Endothelial cell of umbilical vein (primary cell): ENCODE data around the gene PPP3CA. TPM values are rescaled to one million over a fixed set of nuclear protein-coding genes. Genes with fewer than 3 reads are reported as not detected.

Experiments used
- BruUV-seq: library from RNA; stranded (reverse); fragments of 400-500 nt; replicated peaks from 2 replicates; lab custom pipeline; 2021; lab: Mats Ljungman, UMichigan
- CTCF ChIA-PET: fragments of 300-600, 350-600 bp; sonication (Branson Sonifier 250); formaldehyde crosslinking; loops from one replicate; lab custom pipeline; 2021; ENCODE audit warnings: antibody characterized with exemption, inconsistent platforms; lab: Charles Lee
- POLR2A ChIA-PET: fragments of 300-600, 350-600 bp; sonication (Branson Sonifier 250); formaldehyde crosslinking; loops from one replicate; lab custom pipeline; 2021; ENCODE audit warnings: antibody characterized with exemption, inconsistent platforms; lab: Charles Lee
- DNase-seq: peaks from one replicate; pipeline ENCODE4 v3.0.0-alpha.2; 2011; ENCODE audit warnings: low read depth, low spot score
- FAIRE-seq: peaks from 2 replicates; lab custom pipeline; 2011; peaks lifted over from hg19 to GRCh38; lab: Jason Lieb, UNC
- H2AFZ ChIP-seq: 2 replicates; pipeline ENCODE4 v1.6.0; 2012; ENCODE audit warnings: low read depth, low read length, control low read depth, inconsistent platforms
- H3K27ac ChIP-seq: 2 replicates; pipeline ENCODE4 v1.5.1; 2011; ENCODE audit warnings: low read depth, mild to moderate bottlenecking, control low read depth, low read length, moderate library complexity; ENCODE audit not compliant: insufficient read depth
- H3K27me3 ChIP-seq, 2 experiments: 2 replicates each; pipeline versions ENCODE4 v1.6.0 to v1.6.1; 2011; ENCODE audit warnings: low read length in 2 of 2, mixed read lengths in 1 of 2; ENCODE audit not compliant: control insufficient read depth in 2 of 2, insufficient read depth in 2 of 2
- H3K36me3 ChIP-seq, 2 experiments: 2 replicates in 1 of 2; 3 replicates in 1 of 2; pipeline ENCODE4 v1.5.1; 2011; ENCODE audit warnings: low read length in 2 of 2, mild to moderate bottlenecking in 1 of 2, moderate library complexity in 1 of 2; ENCODE audit not compliant: control insufficient read depth in 2 of 2, insufficient read depth in 2 of 2; ENCODE audit errors: extremely low read depth in 1 of 2
- H3K4me1 ChIP-seq: 3 replicates; pipeline ENCODE4 v1.5.1; 2011; ENCODE audit warnings: mild to moderate bottlenecking, low read length; ENCODE audit not compliant: control insufficient read depth, insufficient read depth; ENCODE audit errors: extremely low read depth
- H3K4me2 ChIP-seq: 2 replicates; pipeline ENCODE4 v1.6.1; 2011; ENCODE audit warnings: low read length, control low read depth, mixed read lengths; ENCODE audit not compliant: insufficient read depth
- H3K4me3 ChIP-seq, 3 experiments: fragments of 200-600 bp in 1 of 3; sonication (generic), shearing (Covaris generic) in 1 of 3; replicated peaks in 1 of 3; 2 replicates each; pipeline ENCODE4 v1.5.1; 2011 to 2016; ENCODE audit warnings: control low read depth in 3 of 3, low read length in 3 of 3, mild to moderate bottlenecking in 2 of 3, inconsistent platforms in 1 of 3, low read depth in 1 of 3, moderate library complexity in 1 of 3; ENCODE audit not compliant: insufficient read depth in 1 of 3
- H3K79me2 ChIP-seq: 2 replicates; pipeline ENCODE4 v1.6.0; 2012; ENCODE audit warnings: low read length, inconsistent platforms; ENCODE audit not compliant: control insufficient read depth, insufficient read depth
- H3K9ac ChIP-seq: replicated peaks from 2 replicates; pipeline ENCODE3; 2011; ENCODE audit warnings: low read length, control low read depth; ENCODE audit not compliant: insufficient read depth; ENCODE audit errors: extremely low read depth
- H3K9me1 ChIP-seq: replicated peaks from 3 replicates; pipeline ENCODE4 v1.6.0; 2011; ENCODE audit warnings: mild to moderate bottlenecking, low read length; ENCODE audit not compliant: control insufficient read depth, insufficient read depth; ENCODE audit errors: extremely low read depth
- H3K9me3 ChIP-seq: replicated peaks from 2 replicates; pipeline ENCODE4 v1.5.1; 2012; ENCODE audit warnings: low read length, inconsistent platforms; ENCODE audit not compliant: control insufficient read depth, insufficient read depth
- H4K20me1 ChIP-seq: replicated peaks from 2 replicates; pipeline ENCODE3; 2011; ENCODE audit warnings: mild to moderate bottlenecking, low read length; ENCODE audit not compliant: control insufficient read depth, insufficient read depth; ENCODE audit errors: extremely low read depth
- EZH2 ChIP-seq: IDR thresholded peaks from 2 replicates; pipeline ENCODE4 v1.6.1; 2012; ENCODE audit warnings: borderline replicate concordance, low read depth, mild to moderate bottlenecking, moderate library complexity, low read length, inconsistent platforms; ENCODE audit not compliant: severe bottlenecking
- FOS ChIP-seq: IDR thresholded peaks from 2 replicates; pipeline ENCODE4 v1.6.1; 2011; ENCODE audit warnings: mild to moderate bottlenecking, low read length, moderate library complexity, borderline replicate concordance; ENCODE audit not compliant: insufficient read depth
- GATA2 ChIP-seq: IDR thresholded peaks from 2 replicates; pipeline ENCODE4 v1.7.0; 2011; ENCODE audit warnings: low read depth, mild to moderate bottlenecking, moderate library complexity, mixed read lengths, low read length; ENCODE audit not compliant: insufficient read length, insufficient read depth
- JUN ChIP-seq: IDR thresholded peaks from 2 replicates; pipeline ENCODE4 v1.6.1; 2011; ENCODE audit warnings: borderline replicate concordance, low read depth; ENCODE audit not compliant: insufficient read length, insufficient read depth
- MYC ChIP-seq: IDR thresholded peaks from one replicate; pipeline ENCODE4 v1.6.1; 2011; ENCODE audit warnings: mild to moderate bottlenecking, low read depth, low read length
- POLR2A ChIP-seq: IDR thresholded peaks from 2 replicates; pipeline ENCODE4 v1.6.1; 2012; ENCODE audit warnings: low read depth, mild to moderate bottlenecking, control low read depth, low read length
- POLR2AphosphoS5 ChIP-seq: IDR thresholded peaks from 2 replicates; pipeline ENCODE4 v1.6.1; 2012; ENCODE audit warnings: low read depth, mild to moderate bottlenecking, control low read depth, low read length, moderate library complexity; ENCODE audit not compliant: insufficient read depth
- dilution Hi-C: fragments of 300-500 bp; cut with MboI; formaldehyde crosslinking; loops from one replicate; pipeline ENCODE4 v1.15.0; 2019; ENCODE audit warnings: low sequenced_read_pairs; ENCODE audit not compliant: extremely low pct_ligation_motif_present
- intact Hi-C: fragments of 100-400 bp; cut with micrococcal nuclease; formaldehyde crosslinking; loops from one replicate; pipeline ENCODE4 v1.10.0; 2022
- polyA plus RNA-seq, 4 experiments: library from polyadenylated mRNA; depleted of rRNA in 3 of 4; stranded (reverse) in 3 of 4; unstranded in 1 of 4; fragments of >200 nt; gene quantifications; 2 replicates each; pipeline versions ENCODE4 v1.2.1 to v1.2.3, GENCODE V29; 2011 to 2012; ENCODE audit warnings: missing spikeins in 1 of 4
- total RNA-seq: library from RNA; stranded (reverse); gene quantifications from 2 replicates; pipeline ENCODE4 v1.2.3, GENCODE V29; 2021
- TF ChIP-seq, protein P1 (sequence below): IDR thresholded peaks from 2 replicates; pipeline ENCODE4 v1.6.1; 2011; ENCODE audit not compliant: insufficient read depth, insufficient read length
- TF ChIP-seq, protein P2 (sequence below), 2 donors: IDR thresholded peaks; 1 replicate in 1 of 2; 2 replicates in 1 of 2; pipeline ENCODE4 v1.5.1; 2011; ENCODE audit warnings: low read length in 2 of 2, mild to moderate bottlenecking in 2 of 2, moderate library complexity in 2 of 2, control low read depth in 1 of 2, inconsistent platforms in 1 of 2, low read depth in 1 of 2; ENCODE audit not compliant: insufficient read depth in 1 of 2; ENCODE audit errors: extremely low read depth in 1 of 2

Gene PPP3CA
- total and polyA plus RNA-seq, 2 donors (not counting 3 experiments of a cell fraction or from before 2014, with no cell fraction given), result 7.0 to 43.3 TPM

DNA sequence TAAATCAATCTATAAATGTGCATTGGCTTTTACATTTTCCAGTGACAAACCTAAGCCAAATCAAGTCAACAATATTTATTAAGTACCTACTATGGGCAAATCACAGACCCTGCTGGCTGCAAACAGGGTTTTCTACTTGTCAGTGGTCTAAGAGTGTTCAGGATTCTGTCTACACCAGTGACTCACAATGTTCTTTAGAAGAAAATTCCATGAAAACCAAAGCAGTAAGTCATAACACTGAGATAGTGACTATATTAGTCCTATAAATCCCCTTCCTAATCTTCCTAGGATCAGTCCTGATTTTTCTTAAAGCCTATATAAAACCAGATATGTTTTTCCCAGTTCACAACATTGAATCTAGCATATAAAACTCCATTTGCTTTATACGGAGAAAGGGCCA is 69.7 kb downstream of the PPP3CA start:
- CTCF ChIA-PET, result no interaction called here
- no peak overlapping the region for H2AFZ ChIP-seq
- H3K9me3 ChIP-seq, result no peaks in the 10 kb centered on the region
- H3K36me3 ChIP-seq, result no peaks in the 10 kb centered on the region
- H3K79me2 ChIP-seq, result peaks cover 2% of the 10 kb centered on the region
- H3K9ac ChIP-seq, result no peak overlapping the region
- TF ChIP-seq JUN (no peak), POLR2A (no peak), MYC (no peak), POLR2AphosphoS5 (no peak), GATA2 (no peak), EZH2 (no peak), FOS (no peak)
- TF ChIP-seq, protein P1, sequence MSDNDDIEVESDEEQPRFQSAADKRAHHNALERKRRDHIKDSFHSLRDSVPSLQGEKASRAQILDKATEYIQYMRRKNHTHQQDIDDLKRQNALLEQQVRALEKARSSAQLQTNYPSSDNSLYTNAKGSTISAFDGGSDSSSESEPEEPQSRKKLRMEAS, result no peak
- TF ChIP-seq, protein P2, sequence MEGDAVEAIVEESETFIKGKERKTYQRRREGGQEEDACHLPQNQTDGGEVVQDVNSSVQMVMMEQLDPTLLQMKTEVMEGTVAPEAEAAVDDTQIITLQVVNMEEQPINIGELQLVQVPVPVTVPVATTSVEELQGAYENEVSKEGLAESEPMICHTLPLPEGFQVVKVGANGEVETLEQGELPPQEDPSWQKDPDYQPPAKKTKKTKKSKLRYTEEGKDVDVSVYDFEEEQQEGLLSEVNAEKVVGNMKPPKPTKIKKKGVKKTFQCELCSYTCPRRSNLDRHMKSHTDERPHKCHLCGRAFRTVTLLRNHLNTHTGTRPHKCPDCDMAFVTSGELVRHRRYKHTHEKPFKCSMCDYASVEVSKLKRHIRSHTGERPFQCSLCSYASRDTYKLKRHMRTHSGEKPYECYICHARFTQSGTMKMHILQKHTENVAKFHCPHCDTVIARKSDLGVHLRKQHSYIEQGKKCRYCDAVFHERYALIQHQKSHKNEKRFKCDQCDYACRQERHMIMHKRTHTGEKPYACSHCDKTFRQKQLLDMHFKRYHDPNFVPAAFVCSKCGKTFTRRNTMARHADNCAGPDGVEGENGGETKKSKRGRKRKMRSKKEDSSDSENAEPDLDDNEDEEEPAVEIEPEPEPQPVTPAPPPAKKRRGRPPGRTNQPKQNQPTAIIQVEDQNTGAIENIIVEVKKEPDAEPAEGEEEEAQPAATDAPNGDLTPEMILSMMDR (IDR thresholded peaks at IDR 0.05; ENCODE audit: extremely low read depth in 1 of 2, insufficient read depth in 1 of 2, low read depth in 1 of 2, low read length in 2 of 2), result no peak
- H3K4me1 ChIP-seq, result peaks cover 19% of the 10 kb centered on the region
- no peak for DNase-seq
- no peaks in the 10 kb centered on the region for H3K9me1 ChIP-seq
- H3K4me2 ChIP-seq, result no peak overlapping the region
- POLR2A ChIA-PET, result no interaction called here
- BruUV-seq, result no TSS peak
- no peaks in the 10 kb centered on the region for H4K20me1 ChIP-seq
- H3K4me3 ChIP-seq, result no peak overlapping the region
- dilution Hi-C loops, result no loop called here
- H3K27ac ChIP-seq, result no peak overlapping the region
- FAIRE-seq, result no peak
- intact Hi-C loops, result no loop called here
- no peaks in the 10 kb centered on the region for H3K27me3 ChIP-seq
